Kidney (tissue), 14 donors: ENCODE measurements around the gene YPEL2. TPM values are rescaled to one million over a fixed set of nuclear protein-coding genes. Genes with fewer than 3 reads are reported as not detected.
A peak's percentile ranks its signal among the peaks of the same experiment; 100 is the strongest.

Experiments used
- DNase-seq, 5 donors: peaks; one replicate each; pipeline ENCODE4 v3.0.0-alpha.2; 2013 to 2020
- FAIRE-seq: peaks from 2 replicates; lab custom pipeline; 2012; peaks lifted over from hg19 to GRCh38; lab: Jason Lieb, UNC
- H3K27ac ChIP-seq, 2 donors: one replicate each; pipeline ENCODE4 v1.7.0; 2013; ENCODE audit warnings: low read depth in 2 of 2, low read length in 2 of 2, inconsistent platforms in 1 of 2
- H3K27me3 ChIP-seq: one replicate; pipeline ENCODE4 v1.7.1; 2013; ENCODE audit warnings: low read length, inconsistent platforms; ENCODE audit not compliant: control insufficient read depth, insufficient read depth
- H3K36me3 ChIP-seq, 3 donors: one replicate each; pipeline versions ENCODE4 v1.7.0 to v1.7.1; 2013; ENCODE audit warnings: low read length in 3 of 3, control low read depth in 1 of 3, inconsistent platforms in 1 of 3; ENCODE audit not compliant: insufficient read depth in 3 of 3, control insufficient read depth in 2 of 3
- H3K4me1 ChIP-seq, 3 donors: one replicate each; pipeline versions ENCODE4 v1.7.0 to v1.7.1; 2013; ENCODE audit warnings: low read length in 3 of 3, inconsistent platforms in 1 of 3, low read depth in 1 of 3; ENCODE audit not compliant: control insufficient read depth in 2 of 3, insufficient read depth in 2 of 3
- H3K4me3 ChIP-seq, 3 donors: one replicate each; pipeline versions ENCODE4 v1.7.0 to v1.8.1; 2013; ENCODE audit warnings: low read length in 3 of 3, control low read depth in 1 of 3, inconsistent platforms in 1 of 3
- H3K9ac ChIP-seq, 3 donors: one replicate each; pipeline versions ENCODE4 v1.7.0 to v1.7.1; 2013; ENCODE audit warnings: low read length in 3 of 3, control low read depth in 1 of 3, inconsistent platforms in 1 of 3
- H3K9me3 ChIP-seq, 3 donors: one replicate each; pipeline versions ENCODE4 v1.7.0 to v1.7.1; 2013; ENCODE audit warnings: low read length in 3 of 3, control low read depth in 1 of 3, inconsistent platforms in 1 of 3; ENCODE audit not compliant: control insufficient read depth in 2 of 3, insufficient read depth in 1 of 3
- CTCF ChIP-seq: IDR thresholded peaks from 3 replicates; pipeline ENCODE4 v1.5.1; 2012; ENCODE audit warnings: mild to moderate bottlenecking, moderate library complexity, borderline replicate concordance; ENCODE audit not compliant: insufficient read depth; ENCODE audit errors: extremely low read depth
- intact Hi-C: fragments of 100-400 bp; cut with DNase I; formaldehyde crosslinking; loops from one replicate; pipeline ENCODE4 v1.11.1; 2022
- polyA plus RNA-seq: library from polyadenylated mRNA; stranded (reverse); fragments of 350-450 nt; fragmentation: Illumina TruSeq; extraction: RNeasy Lipid Tissue Mini Kit (QIAGEN cat#74804); gene quantifications from one replicate; pipeline ENCODE4 v1.2.3, GENCODE V29; 2014; ENCODE audit warnings: low read depth, low replicate concordance; ENCODE audit not compliant: insufficient read depth
- total RNA-seq: library from RNA; stranded (reverse); fragmentation: NEBNext Ultra II Directional; extraction: Animal tissue kit (Norgen Biotek cat#: 25700); gene quantifications from one replicate; pipeline ENCODE4 v1.2.1, GENCODE V29; 2021
- donor health status: control.
- donor health status: control.
- donor health status: control.
- donor health status: control.
- donor health status: control.
- donor health status: DM: yes; HTN: yes; CAD: no.
- donor health status: Normal renal cell carcinoma (clear cell type).

YPEL2 gene
- total and polyA plus RNA-seq, 2 donors from 2014 or later = 9.0 to 53.6 TPM

GRCh38 chr17:59357929-59358328 is 26.5 kb downstream of the YPEL2 start:
- H3K27me3 ChIP-seq = no peaks in the 10 kb centered on the region
- intact Hi-C loops = no loop called here
- FAIRE-seq (no peak), DNase-seq (no peak)
- peaks cover 0 to 8% (median 7%) of the 10 kb centered on the region in 3 donors for H3K36me3 ChIP-seq
- peaks cover 14 to 37% (median 32%) of the 10 kb centered on the region in 3 donors for H3K4me1 ChIP-seq
- peak overlapping the region in 1 of 2 donors; percentile 64 for H3K27ac ChIP-seq
- no peaks in the 10 kb centered on the region for H3K9me3 ChIP-seq
- no peak overlapping the region for H3K4me3 ChIP-seq
- TF ChIP-seq CTCF = no peak
- no peak overlapping the region for H3K9ac ChIP-seq

- TF ChIP-seq CTCF = no peak
- DNase-seq = no peak
- H3K36me3 ChIP-seq = peaks cover 0 to 2% (median 0%) of the 10 kb centered on the region in 3 donors
- H3K9me3 ChIP-seq = no peaks in the 10 kb centered on the region
- no peak overlapping the region for H3K4me3 ChIP-seq
- no peaks in the 10 kb centered on the region for H3K27me3 ChIP-seq
- H3K4me1 ChIP-seq = peaks cover 20 to 44% (median 29%) of the 10 kb centered on the region in 3 donors
- H3K27ac ChIP-seq = peak overlapping the region; percentile 21 to 38
- no peak for FAIRE-seq
- intact Hi-C loops = no loop called here
- H3K9ac ChIP-seq = no peak overlapping the region
Observed at GRCh38 chr17:59361386-59361785, 29.9 kb downstream of the YPEL2 start.

GRCh38 chr17:59361916-59362810 is 30.7 kb downstream of the YPEL2 start:
- intact Hi-C loops = no loop called here
- no peaks in the 10 kb centered on the region for H3K9me3 ChIP-seq
- peak overlapping the region in 2 of 3 donors; percentile 2 to 24 for H3K4me3 ChIP-seq
- FAIRE-seq (no peak), DNase-seq (peak in 3 of 5 donors; percentile 50 to 83 (median 77))
- peaks cover 24 to 52% (median 35%) of the 10 kb centered on the region in 3 donors for H3K4me1 ChIP-seq
- peak overlapping the region; percentile 21 to 53 for H3K27ac ChIP-seq
- peak overlapping the region in 2 of 3 donors; percentile 7 to 41 for H3K9ac ChIP-seq
- H3K36me3 ChIP-seq = no peaks in the 10 kb centered on the region
- H3K27me3 ChIP-seq = no peaks in the 10 kb centered on the region
- no peak for TF ChIP-seq CTCF
